Smooth muscle cell (in vitro differentiated cells): ENCODE data around the gene NLRP1. TPM values are rescaled to one million over a fixed set of nuclear protein-coding genes. Genes with fewer than 3 reads are reported as not detected.

Experiments
- DNase-seq: peaks from one replicate; lab custom pipeline; 2025; ENCODE audit not compliant: unreplicated experiment; lab: John Stamatoyannopoulos, UW
- H2AFZ ChIP-seq: fragments of 200-600 bp; sonication (generic); 2 replicates; pipeline ENCODE4 v1.6.0; 2016; ENCODE audit warnings: antibody characterized with exemption, low read depth, mild to moderate bottlenecking
- H3F3A ChIP-seq: fragments of 200-600 bp; sonication (generic); 2 replicates; pipeline ENCODE4 v1.6.0; 2017; ENCODE audit warnings: antibody characterized with exemption, low read depth
- H3K27ac ChIP-seq: fragments of 200-600 bp; sonication (generic); 2 replicates; pipeline ENCODE4 v1.5.1; 2016; ENCODE audit warnings: low read depth, mild to moderate bottlenecking
- H3K27me3 ChIP-seq: fragments of 200-600 bp; sonication (generic); 2 replicates; pipeline ENCODE4 v1.6.1; 2016; ENCODE audit warnings: low read depth, mild to moderate bottlenecking
- H3K36me3 ChIP-seq: fragments of 200-600 bp; sonication (generic); 2 replicates; pipeline ENCODE4 v1.5.1; 2016; ENCODE audit warnings: low read depth
- H3K4me1 ChIP-seq: fragments of 200-600 bp; sonication (generic); 2 replicates; pipeline ENCODE4 v1.5.1; 2016; ENCODE audit warnings: low read depth
- H3K4me2 ChIP-seq: fragments of 200-600 bp; sonication (generic); 2 replicates; pipeline ENCODE4 v1.6.0; 2016; ENCODE audit warnings: mild to moderate bottlenecking
- H3K4me3 ChIP-seq: fragments of 200-600 bp; sonication (generic); 2 replicates; pipeline ENCODE4 v1.5.1; 2016; ENCODE audit warnings: mild to moderate bottlenecking
- H3K79me2 ChIP-seq: fragments of 200-600 bp; sonication (generic); 2 replicates; pipeline ENCODE4 v1.6.0; 2016; ENCODE audit warnings: low read depth, mild to moderate bottlenecking
- H3K9ac ChIP-seq: fragments of 200-600 bp; sonication (generic); 2 replicates; pipeline ENCODE4 v1.6.0; 2016; ENCODE audit warnings: low read depth
- H3K9me3 ChIP-seq: fragments of 200-600 bp; sonication (generic); replicated peaks from 2 replicates; pipeline ENCODE4 v1.5.1; 2016; ENCODE audit warnings: low read depth
- H4K20me1 ChIP-seq: fragments of 200-600 bp; sonication (generic); 2 replicates; pipeline ENCODE4 v1.6.0; 2016; ENCODE audit warnings: low read depth
- CTCF ChIP-seq: fragments of 200-600 bp; sonication (generic); IDR thresholded peaks from 2 replicates; pipeline ENCODE4 v1.5.1; 2017; ENCODE audit warnings: borderline replicate concordance, mild to moderate bottlenecking, antibody characterized with exemption; ENCODE audit not compliant: insufficient read depth, poor library complexity, severe bottlenecking
- WGBS: methylation state at CpG from one replicate; pipeline ENCODE4 v1.1.7; 2016; ENCODE audit warnings: low lambda C conversion rate; 5-methylcytosine and 5-hydroxymethylcytosine counted together
- polyA plus RNA-seq: library from polyadenylated mRNA; unstranded; fragments of >200 nt; fragmentation: Nextera tagmentation; extraction: Ambion mirVana; gene quantifications from 2 replicates; pipeline ENCODE4 v1.2.1, GENCODE V29; 2016
- total RNA-seq: library from RNA; depleted of rRNA; stranded (reverse); fragments of >200 nt; gene quantifications from 2 replicates; pipeline ENCODE4 v1.2.3, GENCODE V29; 2014

The NLRP1 gene
- total and polyA plus RNA-seq, 2 experiments from 2014 or later = 47.2 to 75.7 TPM

DNA sequence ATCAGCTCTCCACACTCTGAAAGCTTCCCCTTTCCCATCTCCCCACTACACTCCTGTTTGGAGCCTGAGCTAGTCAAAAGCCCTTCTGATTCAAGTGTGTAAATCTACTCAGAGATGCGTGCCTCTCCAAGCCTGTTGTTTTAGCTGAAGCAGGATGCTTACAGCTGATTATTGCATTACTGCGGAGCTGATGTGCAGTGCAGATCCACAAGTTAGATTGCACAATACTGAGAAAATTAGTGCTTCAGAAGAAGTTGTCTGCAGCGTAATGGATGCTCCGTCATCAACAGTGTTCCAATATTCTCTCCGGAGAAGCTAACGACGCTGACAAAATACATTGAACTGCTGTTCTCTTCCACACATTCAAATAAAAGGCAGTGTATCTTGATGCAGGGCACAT is 44.8 kb upstream of the NLRP1 start:
- Histone ChIP-seq H3K27me3 (peaks cover 12% of the 10 kb centered on the region), H3K9me3 (no peaks in the 10 kb centered on the region), H2AFZ (no peak overlapping the region), H3K4me3 (no peak overlapping the region), H3K36me3 (no peaks in the 10 kb centered on the region), H3K4me2 (no peak overlapping the region), H3K9ac (no peak overlapping the region), H4K20me1 (no peaks in the 10 kb centered on the region), H3F3A (no peaks in the 10 kb centered on the region), H3K79me2 (no peaks in the 10 kb centered on the region), H3K27ac (no peak overlapping the region), H3K4me1 (no peaks in the 10 kb centered on the region)
- no peak for TF ChIP-seq CTCF
- no peak for DNase-seq
- 86% methylated on average over 7 of the region's 7 CpGs for WGBS

- no peak overlapping the region for H3K4me3 ChIP-seq
- H3K27me3 ChIP-seq = peaks cover 9% of the 10 kb centered on the region
- no peaks in the 10 kb centered on the region for H3K4me1 ChIP-seq
- WGBS = 66% methylated on average over 3 of the region's 3 CpGs
- no peaks in the 10 kb centered on the region for H3K79me2 ChIP-seq
- H3K9me3 ChIP-seq = no peaks in the 10 kb centered on the region
- H3K36me3 ChIP-seq = no peaks in the 10 kb centered on the region
- no peaks in the 10 kb centered on the region for H4K20me1 ChIP-seq
- no peak overlapping the region for H3K27ac ChIP-seq
- H3K9ac ChIP-seq = no peak overlapping the region
- no peak for DNase-seq
- TF ChIP-seq CTCF = no peak
- H3F3A ChIP-seq = no peaks in the 10 kb centered on the region
- no peak overlapping the region for H3K4me2 ChIP-seq
- no peak overlapping the region for H2AFZ ChIP-seq
These were observed 44.0 kb upstream of the NLRP1 start for GRCh38 chr17:5628262-5628661.

DNA sequence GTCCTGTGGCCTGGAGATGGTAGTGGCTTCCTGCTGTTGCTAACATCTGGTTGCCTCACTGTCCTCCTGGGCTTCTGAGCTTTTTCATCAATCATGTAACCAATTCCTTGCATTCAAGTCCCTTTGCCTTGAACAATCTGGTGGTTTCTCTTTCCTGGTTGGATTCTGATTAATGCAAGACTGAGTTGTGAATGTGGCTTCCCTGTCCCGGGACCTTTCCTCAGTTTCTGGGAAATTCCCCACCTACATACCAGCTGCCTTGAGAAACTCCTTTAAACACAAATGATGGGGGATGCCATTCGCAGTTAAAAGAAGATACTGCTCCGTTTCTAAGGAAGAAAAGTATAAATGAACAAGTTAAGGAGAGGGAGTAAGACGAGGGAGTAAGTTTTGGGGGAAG is 39.9 kb upstream of the NLRP1 start:
- 57% methylated on average over 4 of the region's 4 CpGs for WGBS
- Histone ChIP-seq H3K9me3 (no peaks in the 10 kb centered on the region), H3K4me3 (no peak overlapping the region), H3K9ac (no peak overlapping the region), H4K20me1 (no peaks in the 10 kb centered on the region), H3K4me2 (no peak overlapping the region), H3F3A (no peaks in the 10 kb centered on the region), H3K27me3 (peaks cover 10% of the 10 kb centered on the region), H3K36me3 (no peaks in the 10 kb centered on the region), H3K27ac (no peak overlapping the region), H3K79me2 (no peaks in the 10 kb centered on the region), H3K4me1 (no peaks in the 10 kb centered on the region), H2AFZ (no peak overlapping the region)
- TF ChIP-seq CTCF = no peak
- DNase-seq = no peak

DNA sequence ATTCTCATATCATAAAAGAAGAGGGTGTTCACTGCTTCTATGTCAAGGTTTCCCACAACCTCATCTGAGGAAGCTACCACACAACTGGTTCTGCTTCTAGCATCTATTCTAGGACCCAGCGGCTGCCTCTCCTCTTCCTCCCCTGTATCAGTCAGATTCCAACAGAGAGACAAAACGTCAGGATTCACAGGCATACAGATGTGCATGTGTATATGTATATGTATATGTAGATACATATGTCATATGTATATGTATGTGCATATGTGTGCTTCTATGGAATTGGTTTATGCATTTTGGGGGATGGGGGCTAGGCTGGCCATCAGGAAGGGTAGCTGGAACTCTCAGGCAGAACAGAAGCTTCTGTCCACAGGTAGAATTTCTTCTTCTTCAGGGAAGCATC is 37.4 kb upstream of the NLRP1 start:
- Histone ChIP-seq H3K9ac (no peak overlapping the region), H3K79me2 (no peaks in the 10 kb centered on the region), H3K9me3 (no peaks in the 10 kb centered on the region), H3K4me1 (no peaks in the 10 kb centered on the region), H4K20me1 (no peaks in the 10 kb centered on the region), H3K36me3 (no peaks in the 10 kb centered on the region), H3K4me2 (no peak overlapping the region), H3F3A (no peaks in the 10 kb centered on the region), H3K27ac (no peak overlapping the region), H3K4me3 (no peak overlapping the region), H2AFZ (no peak overlapping the region), H3K27me3 (peaks cover 13% of the 10 kb centered on the region)
- TF ChIP-seq CTCF = no peak
- 80% methylated on average over 2 of the region's 2 CpGs for WGBS
- no peak for DNase-seq
